A673 (cell line): Measurements from ENCODE around the gene UFC1. TPM values are rescaled to one million over a fixed set of nuclear protein-coding genes. Genes with fewer than 3 reads are reported as not detected.
A peak's percentile ranks its signal among the peaks of the same experiment; 100 is the strongest.

ENCODE experiments used
- BruUV-seq: library from RNA; stranded (reverse); fragments of 400-500 nt; replicated peaks from 2 replicates; lab custom pipeline; 2021; lab: Mats Ljungman, UMichigan
- CTCF ChIA-PET: fragments of 300-600 bp; sonication (Branson Sonifier 250); formaldehyde crosslinking; loops from one replicate; lab custom pipeline; 2022; ENCODE audit warnings: antibody characterized with exemption; lab: Charles Lee
- POLR2A ChIA-PET: fragments of 300-600 bp; sonication (Branson Sonifier 250); formaldehyde crosslinking; loops from one replicate; lab custom pipeline; 2022; ENCODE audit warnings: antibody characterized with exemption; ENCODE audit not compliant: low non-redundant PET; lab: Charles Lee
- DNase-seq: peaks from one replicate; pipeline ENCODE4 v3.0.0-alpha.2; 2015; ENCODE audit warnings: low spot score
- H3K27ac ChIP-seq: fragments of 200-600 bp; sonication (generic); 2 replicates; pipeline ENCODE4 v1.5.1; 2016; ENCODE audit warnings: mixed run types, low read depth, mild to moderate bottlenecking, mixed read lengths, antibody characterized with exemption, low read length; ENCODE audit not compliant: poor library complexity, severe bottlenecking
- H3K27me3 ChIP-seq: fragments of 200-600 bp; sonication (generic); replicated peaks from 2 replicates; pipeline ENCODE4 v1.6.1; 2017; ENCODE audit warnings: mixed run types, low read depth, mild to moderate bottlenecking, mixed read lengths, antibody characterized with exemption, low read length; ENCODE audit not compliant: insufficient read depth, poor library complexity
- H3K36me3 ChIP-seq: fragments of 200-600 bp; sonication (generic); 2 replicates; pipeline ENCODE4 v1.6.1; 2016; ENCODE audit warnings: mixed run types, mild to moderate bottlenecking, mixed read lengths, antibody characterized with exemption, low read length; ENCODE audit not compliant: insufficient read depth, poor library complexity, severe bottlenecking
- H3K4me1 ChIP-seq: fragments of 200-600 bp; sonication (generic); 2 replicates; pipeline ENCODE4 v1.6.1; 2017; ENCODE audit warnings: mixed run types, mild to moderate bottlenecking, mixed read lengths, antibody characterized with exemption, low read length; ENCODE audit not compliant: insufficient read depth, poor library complexity, severe bottlenecking
- H3K4me3 ChIP-seq: fragments of 200-600 bp; sonication (generic); 2 replicates; pipeline ENCODE4 v1.5.1; 2016; ENCODE audit warnings: low read depth, mixed run types, mild to moderate bottlenecking, mixed read lengths, low read length; ENCODE audit not compliant: poor library complexity, severe bottlenecking
- H3K9me3 ChIP-seq: fragments of 200-600 bp; sonication (generic); 2 replicates; pipeline ENCODE4 v1.6.1; 2016; ENCODE audit warnings: mixed run types, low read depth, mild to moderate bottlenecking, mixed read lengths, antibody characterized with exemption, low read length; ENCODE audit not compliant: poor library complexity, severe bottlenecking
- CTCF ChIP-seq: fragments of 300-800, 200-600 bp; sonication (generic); conservative IDR thresholded peaks from 2 replicates; pipeline ENCODE4 v1.5.1; 2017; ENCODE audit warnings: low read depth, mild to moderate bottlenecking, antibody characterized with exemption, low read length, moderate library complexity, mixed read lengths
- EZH2 ChIP-seq: fragments of 200-600 bp; sonication (generic); IDR thresholded peaks from 2 replicates; pipeline ENCODE4 v1.6.1; 2017; ENCODE audit warnings: borderline replicate concordance, low read depth, mild to moderate bottlenecking, mixed read lengths, antibody characterized with exemption, low read length; ENCODE audit not compliant: poor library complexity, severe bottlenecking
- intact Hi-C: fragments of 100-400 bp; cut with micrococcal nuclease; formaldehyde crosslinking; loops from one replicate; pipeline ENCODE4 v1.10.0; 2022; ENCODE audit not compliant: unreplicated experiment
- total RNA-seq: library from RNA; stranded (reverse); gene quantifications from 2 replicates; pipeline ENCODE4 v1.2.3, GENCODE V29; 2021

UFC1 gene
- total RNA-seq, 1 experiment from 2014 or later = 82.7 TPM

DNA sequence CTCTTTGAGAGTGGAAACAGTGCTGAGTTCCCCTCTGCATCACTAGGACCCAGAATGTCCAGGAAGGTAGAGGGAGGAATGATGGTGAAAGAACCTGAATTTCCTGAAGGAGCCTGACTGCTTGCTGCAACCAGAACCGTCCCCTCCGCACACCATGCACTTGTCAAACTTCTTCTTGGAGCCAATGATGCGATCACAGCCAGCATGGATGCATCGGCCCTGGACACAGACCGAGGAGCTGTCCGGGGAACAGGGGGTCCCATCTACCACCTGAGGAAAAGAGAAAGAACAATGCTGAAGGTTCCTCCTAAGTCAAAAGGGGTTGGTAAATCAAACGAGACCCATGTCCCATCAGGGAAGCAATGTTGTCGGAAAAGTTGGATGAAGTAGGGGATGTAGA is 38.2 kb downstream of the UFC1 start:
- H3K27ac ChIP-seq = no peak overlapping the region
- TF ChIP-seq EZH2 = no peak
- no peak for TF ChIP-seq CTCF
- intact Hi-C loops = loop anchor here (1.0 kb wide), 1 partner anchor 33 kb away; no protein-coding TSS in a partner anchor
- H3K4me1 ChIP-seq = peaks cover 15% of the 10 kb centered on the region
- peaks cover 53% of the 10 kb centered on the region for H3K36me3 ChIP-seq
- DNase-seq = no peak
- CTCF ChIA-PET = interaction anchor here (0.5 kb wide), 1 partner anchor 25 kb away, joined by 8 read pairs; no protein-coding TSS in a partner anchor
- POLR2A ChIA-PET = no interaction called here
- no peaks in the 10 kb centered on the region for H3K9me3 ChIP-seq
- H3K4me3 ChIP-seq = no peak overlapping the region
- no peaks in the 10 kb centered on the region for H3K27me3 ChIP-seq
- no TSS peak for BruUV-seq

- ChIA-PET POLR2A (no interaction called here), CTCF (no interaction called here)
- Histone ChIP-seq H3K36me3 (peaks cover 53% of the 10 kb centered on the region), H3K9me3 (no peaks in the 10 kb centered on the region), H3K27me3 (no peaks in the 10 kb centered on the region), H3K4me1 (peaks cover 21% of the 10 kb centered on the region), H3K27ac (no peak overlapping the region), H3K4me3 (no peak overlapping the region)
- TF ChIP-seq CTCF = peak; percentile 91
- TF ChIP-seq EZH2 = no peak
- no TSS peak for BruUV-seq
- DNase-seq = peak; percentile 85
- intact Hi-C loops = loop anchor here (1.0 kb wide), 1 partner anchor 33 kb away; no protein-coding TSS in a partner anchor
These were observed 39.0 kb downstream of the UFC1 start for GRCh38 chr1:161192476-161193465.

GRCh38 chr1:161193561-161194235 is 39.9 kb downstream of the UFC1 start:
- peaks cover 53% of the 10 kb centered on the region for H3K36me3 ChIP-seq
- ChIA-PET CTCF (interaction anchor here (0.5 kb wide), 1 partner anchor 243 kb away, joined by 5 read pairs; no protein-coding TSS in a partner anchor), POLR2A (interaction anchor here (0.8 kb wide), 1 partner anchor 13 kb away, joined by 3 read pairs; no protein-coding TSS in a partner anchor)
- H3K27me3 ChIP-seq = no peaks in the 10 kb centered on the region
- H3K4me3 ChIP-seq = no peak overlapping the region
- no peak overlapping the region for H3K27ac ChIP-seq
- no peak for DNase-seq
- BruUV-seq = no TSS peak
- no peak for TF ChIP-seq CTCF
- no peak for TF ChIP-seq EZH2
- peaks cover 25% of the 10 kb centered on the region for H3K4me1 ChIP-seq
- intact Hi-C loops = no loop called here
- no peaks in the 10 kb centered on the region for H3K9me3 ChIP-seq
